ENCODE data around the gene COL4A3. TPM values are rescaled to one million over a fixed set of nuclear protein-coding genes. Genes with fewer than 3 reads are reported as not detected.

COL4A3 gene
- total and polyA plus RNA-seq, 11 donors: 0.55 to 6.9 (median 1.9) TPM

DNA sequence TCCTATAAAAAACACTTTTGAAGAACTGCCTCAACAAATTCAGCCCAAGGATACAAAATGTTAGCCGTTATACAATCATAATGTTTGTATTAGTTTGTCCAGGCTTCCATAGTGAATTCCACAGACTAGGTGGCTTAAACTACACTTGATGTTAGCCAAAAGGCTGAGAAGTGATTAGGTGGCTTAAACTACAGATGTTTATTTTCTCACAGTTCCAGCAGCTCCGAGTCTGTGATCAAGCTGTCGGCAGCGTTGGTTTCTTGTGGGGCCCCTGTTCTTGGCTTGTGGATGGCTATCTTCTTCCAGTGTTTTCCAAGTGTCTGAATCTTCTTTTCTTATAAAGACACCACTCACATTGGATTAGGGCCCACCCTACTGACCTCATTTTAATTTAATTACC is 129.1 kb downstream of the COL4A3 start:
- no peak for TF ChIP-seq POLR2A (IDR thresholded peaks at IDR 0.05)
- TF ChIP-seq CTCF (IDR thresholded peaks at IDR 0.05): no peak
- WGBS, 4 donors: 55 to 68% (median 62%) methylated on average over 4 of the region's 4 CpGs
- Histone ChIP-seq H3K36me3 (peaks cover 0 to 56% (median 0%) of the 10 kb centered on the region in 9 donors), H3K9me3 (no peaks in the 10 kb centered on the region), H3K27ac (no peak overlapping the region), H3K4me3 (no peak overlapping the region), H3K27me3 (no peaks in the 10 kb centered on the region), H3K4me1 (no peaks in the 10 kb centered on the region)
- DNase-seq: no peak
- intact Hi-C loops (cut with DNase I): no loop called here
- ATAC-seq: no peak

- no peaks in the 10 kb centered on the region for H3K9me3 ChIP-seq
- H3K27me3 ChIP-seq: no peaks in the 10 kb centered on the region
- 87 to 96% (median 96%) methylated on average over 4 of the region's 4 CpGs for WGBS, 4 donors
- no peak overlapping the region for H3K4me3 ChIP-seq
- no peak overlapping the region for H3K27ac ChIP-seq
- intact Hi-C loops (cut with DNase I): no loop called here
- no peaks in the 10 kb centered on the region for H3K4me1 ChIP-seq
- DNase-seq: no peak
- H3K36me3 ChIP-seq: peaks cover 0 to 44% (median 0%) of the 10 kb centered on the region in 9 donors
- TF ChIP-seq POLR2A (IDR thresholded peaks at IDR 0.05) (no peak), CTCF (IDR thresholded peaks at IDR 0.05) (no peak)
- no peak for ATAC-seq
Observed at GRCh38 chr2:227295806-227296205, 131.4 kb downstream of the COL4A3 start.

GRCh38 chr2:227296671-227297405 is 132.4 kb downstream of the COL4A3 start:
- Histone ChIP-seq H3K36me3 (peaks cover 0 to 51% (median 0%) of the 10 kb centered on the region in 9 donors), H3K9me3 (no peaks in the 10 kb centered on the region), H3K27me3 (no peaks in the 10 kb centered on the region), H3K27ac (no peak overlapping the region), H3K4me1 (no peaks in the 10 kb centered on the region), H3K4me3 (no peak overlapping the region)
- ATAC-seq (no peak), DNase-seq (no peak)
- intact Hi-C loops (cut with DNase I): no loop called here
- TF ChIP-seq POLR2A (IDR thresholded peaks at IDR 0.05) (no peak), CTCF (IDR thresholded peaks at IDR 0.05) (no peak)
- WGBS, 4 donors: 84 to 90% (median 87%) methylated on average over 3 of the region's 3 CpGs

DNA sequence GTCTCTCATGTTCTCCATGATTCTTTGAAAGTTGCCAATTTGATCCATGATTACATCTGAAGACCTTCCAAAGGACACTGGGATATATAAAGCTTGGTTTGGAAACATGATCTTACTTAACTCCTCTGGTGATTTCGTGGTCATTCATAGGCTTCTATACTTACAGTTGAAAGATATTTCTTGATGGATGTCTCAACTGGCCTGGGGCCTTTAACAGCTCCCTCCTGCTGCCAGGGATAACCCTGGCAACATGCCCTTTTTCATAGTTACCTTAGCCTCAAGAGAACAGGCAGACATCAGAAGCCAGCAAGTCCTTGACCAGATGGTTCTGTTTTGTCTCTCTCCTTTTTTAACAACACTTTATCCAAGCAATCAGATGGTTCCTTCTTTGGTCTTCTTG is 137.1 kb downstream of the COL4A3 start:
- Histone ChIP-seq H3K27ac (no peak overlapping the region), H3K4me1 (no peaks in the 10 kb centered on the region), H3K4me3 (no peak overlapping the region), H3K9me3 (no peaks in the 10 kb centered on the region), H3K27me3 (no peaks in the 10 kb centered on the region), H3K36me3 (peaks cover 0 to 55% (median 9%) of the 10 kb centered on the region in 9 donors)
- no peak for ATAC-seq
- WGBS, 4 donors: 55 to 69% (median 65%) methylated on average over 1 of the region's 1 CpG
- DNase-seq: no peak
- intact Hi-C loops (cut with DNase I): no loop called here
- TF ChIP-seq CTCF (IDR thresholded peaks at IDR 0.05): no peak
- no peak for TF ChIP-seq POLR2A (IDR thresholded peaks at IDR 0.05)

Data from heart left ventricle (tissue), 16 donors.